HCT116 (cell line): ENCODE results near the gene SAMD10.

ENCODE experiments used
- EGR1 ChIP-seq: IDR thresholded peaks from 2 replicates; pipeline ENCODE4 v1.6.1; 2012; ENCODE audit warnings: low read depth
- EZH2 ChIP-seq: fragments of 200-600 bp; sonication (generic); IDR thresholded peaks from 2 replicates; pipeline ENCODE4 v1.6.1; 2017; ENCODE audit warnings: antibody characterized with exemption, mixed run types
- EZH2phosphoT487 ChIP-seq: fragments of 200-600 bp; IDR thresholded peaks from 2 replicates; pipeline ENCODE4 v1.6.1; 2018; ENCODE audit warnings: antibody characterized with exemption, borderline replicate concordance
- FOSL1 ChIP-seq: IDR thresholded peaks from 2 replicates; pipeline ENCODE4 v1.6.1; 2012; ENCODE audit warnings: low read depth
- POLR2A ChIP-seq: IDR thresholded peaks from 2 replicates; pipeline ENCODE4 v1.7.0; 2011; ENCODE audit warnings: borderline replicate concordance; ENCODE audit not compliant: insufficient read depth, insufficient read length; ENCODE audit errors: extremely low read depth
- POLR2AphosphoS5 ChIP-seq: IDR thresholded peaks from 2 replicates; pipeline ENCODE4 v1.6.1; 2011; ENCODE audit warnings: mild to moderate bottlenecking, low read depth, low read length, moderate library complexity
- RAD21 ChIP-seq: IDR thresholded peaks from 2 replicates; pipeline ENCODE4 v1.6.1; 2012; ENCODE audit warnings: low read depth, mild to moderate bottlenecking
- TCF7L2 ChIP-seq: IDR thresholded peaks from 2 replicates; pipeline ENCODE4 v1.7.0; 2011; ENCODE audit warnings: borderline replicate concordance, inconsistent platforms; ENCODE audit not compliant: insufficient read depth, insufficient read length; ENCODE audit errors: extremely low read depth
- YY1 ChIP-seq: IDR thresholded peaks from 2 replicates; pipeline ENCODE4 v1.6.1; 2011; ENCODE audit warnings: low read length, low read depth, moderate library complexity, mild to moderate bottlenecking; ENCODE audit not compliant: insufficient replicate concordance; ENCODE audit errors: extremely low read depth
- TF ChIP-seq, protein P1 (sequence below), 3 experiments: fragments of 200-600 bp in 1 of 3; sonication (generic) in 1 of 3; IDR thresholded peaks in 2 of 3; conservative IDR thresholded peaks in 1 of 3; 2 replicates each; pipeline ENCODE4 v1.5.1; 2012 to 2017; ENCODE audit warnings: low read depth in 2 of 3, low read length in 2 of 3, antibody characterized with exemption in 1 of 3, borderline replicate concordance in 1 of 3, control low read depth in 1 of 3, mild to moderate bottlenecking in 1 of 3, mixed read lengths in 1 of 3, mixed run types in 1 of 3, moderate library complexity in 1 of 3; ENCODE audit not compliant: insufficient read depth in 1 of 3
- TF ChIP-seq, protein P2 (sequence below): IDR thresholded peaks from 2 replicates; pipeline ENCODE4 v1.6.1; 2012; ENCODE audit warnings: low read depth

DNA sequence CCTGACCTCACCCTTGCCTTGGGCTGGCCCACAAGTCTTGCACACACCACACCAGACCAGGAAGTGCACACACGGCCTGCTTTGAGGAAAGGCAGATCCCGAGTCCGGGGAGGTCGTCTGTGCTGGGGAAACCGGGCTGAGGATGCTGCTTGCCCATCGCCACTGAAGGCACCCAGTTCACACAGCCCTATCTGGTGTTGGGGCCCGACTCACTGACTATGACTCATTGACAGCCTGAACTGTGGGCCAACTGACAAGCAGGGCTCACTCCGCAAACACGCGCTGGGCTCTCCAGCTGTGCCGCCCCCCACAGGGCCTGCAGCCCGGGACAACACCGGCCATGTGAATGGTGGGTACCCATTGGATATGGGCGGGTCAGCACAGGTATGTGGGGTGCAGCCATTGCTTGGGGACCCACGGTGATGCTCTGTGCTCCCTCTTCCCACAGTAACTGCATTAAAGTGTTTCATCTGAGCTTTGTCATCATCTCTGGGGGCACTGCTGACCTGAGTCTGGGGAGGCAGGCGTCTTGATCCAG lies 1.6 kb downstream of the SAMD10 start:
- TF ChIP-seq, protein P1, sequence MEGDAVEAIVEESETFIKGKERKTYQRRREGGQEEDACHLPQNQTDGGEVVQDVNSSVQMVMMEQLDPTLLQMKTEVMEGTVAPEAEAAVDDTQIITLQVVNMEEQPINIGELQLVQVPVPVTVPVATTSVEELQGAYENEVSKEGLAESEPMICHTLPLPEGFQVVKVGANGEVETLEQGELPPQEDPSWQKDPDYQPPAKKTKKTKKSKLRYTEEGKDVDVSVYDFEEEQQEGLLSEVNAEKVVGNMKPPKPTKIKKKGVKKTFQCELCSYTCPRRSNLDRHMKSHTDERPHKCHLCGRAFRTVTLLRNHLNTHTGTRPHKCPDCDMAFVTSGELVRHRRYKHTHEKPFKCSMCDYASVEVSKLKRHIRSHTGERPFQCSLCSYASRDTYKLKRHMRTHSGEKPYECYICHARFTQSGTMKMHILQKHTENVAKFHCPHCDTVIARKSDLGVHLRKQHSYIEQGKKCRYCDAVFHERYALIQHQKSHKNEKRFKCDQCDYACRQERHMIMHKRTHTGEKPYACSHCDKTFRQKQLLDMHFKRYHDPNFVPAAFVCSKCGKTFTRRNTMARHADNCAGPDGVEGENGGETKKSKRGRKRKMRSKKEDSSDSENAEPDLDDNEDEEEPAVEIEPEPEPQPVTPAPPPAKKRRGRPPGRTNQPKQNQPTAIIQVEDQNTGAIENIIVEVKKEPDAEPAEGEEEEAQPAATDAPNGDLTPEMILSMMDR (IDR thresholded peaks at IDR 0.05 in 2 of 3, conservative IDR thresholded peaks at IDR 0.05 in 1 of 3; ENCODE audit: borderline replicate concordance in 1 of 3, insufficient read depth in 1 of 3, low read depth in 2 of 3, low read length in 2 of 3) = no peak
- TF ChIP-seq EZH2phosphoT487 (no peak), FOSL1 (no peak), POLR2A (no peak), RAD21 (no peak), POLR2AphosphoS5 (no peak), EZH2 (no peak), TCF7L2 (no peak), EGR1 (no peak), YY1 (no peak)
- TF ChIP-seq, protein P2, sequence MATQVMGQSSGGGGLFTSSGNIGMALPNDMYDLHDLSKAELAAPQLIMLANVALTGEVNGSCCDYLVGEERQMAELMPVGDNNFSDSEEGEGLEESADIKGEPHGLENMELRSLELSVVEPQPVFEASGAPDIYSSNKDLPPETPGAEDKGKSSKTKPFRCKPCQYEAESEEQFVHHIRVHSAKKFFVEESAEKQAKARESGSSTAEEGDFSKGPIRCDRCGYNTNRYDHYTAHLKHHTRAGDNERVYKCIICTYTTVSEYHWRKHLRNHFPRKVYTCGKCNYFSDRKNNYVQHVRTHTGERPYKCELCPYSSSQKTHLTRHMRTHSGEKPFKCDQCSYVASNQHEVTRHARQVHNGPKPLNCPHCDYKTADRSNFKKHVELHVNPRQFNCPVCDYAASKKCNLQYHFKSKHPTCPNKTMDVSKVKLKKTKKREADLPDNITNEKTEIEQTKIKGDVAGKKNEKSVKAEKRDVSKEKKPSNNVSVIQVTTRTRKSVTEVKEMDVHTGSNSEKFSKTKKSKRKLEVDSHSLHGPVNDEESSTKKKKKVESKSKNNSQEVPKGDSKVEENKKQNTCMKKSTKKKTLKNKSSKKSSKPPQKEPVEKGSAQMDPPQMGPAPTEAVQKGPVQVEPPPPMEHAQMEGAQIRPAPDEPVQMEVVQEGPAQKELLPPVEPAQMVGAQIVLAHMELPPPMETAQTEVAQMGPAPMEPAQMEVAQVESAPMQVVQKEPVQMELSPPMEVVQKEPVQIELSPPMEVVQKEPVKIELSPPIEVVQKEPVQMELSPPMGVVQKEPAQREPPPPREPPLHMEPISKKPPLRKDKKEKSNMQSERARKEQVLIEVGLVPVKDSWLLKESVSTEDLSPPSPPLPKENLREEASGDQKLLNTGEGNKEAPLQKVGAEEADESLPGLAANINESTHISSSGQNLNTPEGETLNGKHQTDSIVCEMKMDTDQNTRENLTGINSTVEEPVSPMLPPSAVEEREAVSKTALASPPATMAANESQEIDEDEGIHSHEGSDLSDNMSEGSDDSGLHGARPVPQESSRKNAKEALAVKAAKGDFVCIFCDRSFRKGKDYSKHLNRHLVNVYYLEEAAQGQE = no peak
